Gastrocnemius medialis (tissue), 4 donors: ENCODE data around the gene PRKN. TPM values are rescaled to one million over a fixed set of nuclear protein-coding genes. Genes with fewer than 3 reads are reported as not detected.

Experiments
- ATAC-seq, 2 donors: fragments of 150-250 bp; one replicate each; pipeline ENCODE4 v1.9.1; 2016
- DNase-seq, 2 donors: peaks; one replicate each; pipeline ENCODE4 v3.0.0-alpha.2; 2019
- H3K27ac ChIP-seq, 4 donors: fragments of 200-600 bp; sonication (generic); 1 replicate in 1 of 4; 2 replicates in 3 of 4; pipeline ENCODE4 v1.5.1; 2016 to 2018; ENCODE audit warnings: mild to moderate bottlenecking in 2 of 4, moderate library complexity in 1 of 4
- H3K27me3 ChIP-seq, 3 donors: fragments of 200-600 bp; sonication (generic) in 2 of 3; 1 replicate in 1 of 3; 2 replicates in 2 of 3; pipeline versions ENCODE4 v1.5.1 to v1.6.0; 2016 to 2019; ENCODE audit warnings: mild to moderate bottlenecking in 1 of 3, moderate library complexity in 1 of 3
- H3K36me3 ChIP-seq, 2 donors: fragments of 200-600 bp; sonication (generic) in 1 of 2; one replicate each; pipeline ENCODE4 v1.5.1; 2017 to 2018
- H3K4me1 ChIP-seq, 2 donors: fragments of 200-600 bp; sonication (generic) in 1 of 2; one replicate each; pipeline ENCODE4 v1.5.1; 2016 to 2017; ENCODE audit warnings: mild to moderate bottlenecking in 2 of 2
- H3K4me3 ChIP-seq, 4 donors: fragments of 200-600 bp; sonication (generic) in 3 of 4; 1 replicate in 1 of 4; 2 replicates in 3 of 4; pipeline ENCODE4 v1.5.1; 2016 to 2019; ENCODE audit warnings: mild to moderate bottlenecking in 2 of 4
- H3K9me3 ChIP-seq, 3 donors: fragments of 200-600 bp; sonication (generic) in 2 of 3; 1 replicate in 1 of 3; 2 replicates in 2 of 3; pipeline ENCODE4 v1.5.1; 2016 to 2019
- CTCF ChIP-seq, 5 experiments: fragments of 450-650 bp in 3 of 5; fragments of 200-600 bp in 2 of 5; sonication (generic) in 2 of 5; IDR thresholded peaks in 4 of 5; conservative IDR thresholded peaks in 1 of 5; 1 replicate in 4 of 5; 2 replicates in 1 of 5; pipeline ENCODE4 v1.5.1; 2016 to 2019; ENCODE audit warnings: antibody characterized with exemption in 5 of 5, mild to moderate bottlenecking in 3 of 5, moderate library complexity in 3 of 5
- POLR2A ChIP-seq, 2 donors: fragments of 450-650 bp; IDR thresholded peaks; one replicate each; pipeline ENCODE4 v1.6.1; 2017; ENCODE audit warnings: antibody characterized with exemption in 2 of 2, mild to moderate bottlenecking in 2 of 2, moderate library complexity in 2 of 2
- in situ Hi-C, 4 donors: fragments of 200-750 bp; cut with MboI; loops; one replicate each; pipeline versions ENCODE4 v1.15.0 to v1.8.0; 2017; ENCODE audit warnings: low sequenced_read_pairs in 4 of 4
- intact Hi-C: fragments of 100-400 bp; cut with DNase I; formaldehyde crosslinking; loops from one replicate; pipeline ENCODE4 v1.15.1; 2023; ENCODE audit warnings: low total_unique reads
- total RNA-seq, 4 donors: library from RNA; depleted of rRNA; stranded (reverse); fragments of >200 nt; gene quantifications; one replicate each; pipeline versions ENCODE4 v1.1.0 to v1.2.3, GENCODE V29; 2016

PRKN gene
- total RNA-seq, 4 donors from 2014 or later = 8.4 to 21.6 (median 13.7) TPM

- DNase-seq (no peak), ATAC-seq (no peak)
- TF ChIP-seq POLR2A (IDR thresholded peaks at IDR 0.05) = no peak
- no peak for TF ChIP-seq CTCF (IDR thresholded peaks at IDR 0.05 in 4 of 5, conservative IDR thresholded peaks at IDR 0.05 in 1 of 5)
- Histone ChIP-seq H3K4me1 (no peaks in the 10 kb centered on the region), H3K27me3 (no peaks in the 10 kb centered on the region), H3K4me3 (no peak overlapping the region), H3K9me3 (no peaks in the 10 kb centered on the region), H3K27ac (no peak overlapping the region), H3K36me3 (no peaks in the 10 kb centered on the region)
- in situ Hi-C loops (no loop called here), intact Hi-C loops (no loop called here)
Observed at GRCh38 chr6:161545741-161546140, 1181.8 kb downstream of the PRKN start.

GRCh38 chr6:161544801-161545480, 1182.6 kb downstream of the PRKN start:
- H3K27ac ChIP-seq = no peak overlapping the region
- H3K4me1 ChIP-seq = no peaks in the 10 kb centered on the region
- H3K4me3 ChIP-seq = no peak overlapping the region
- in situ Hi-C loops (no loop called here), intact Hi-C loops (no loop called here)
- H3K36me3 ChIP-seq = no peaks in the 10 kb centered on the region
- no peak for DNase-seq
- TF ChIP-seq CTCF (IDR thresholded peaks at IDR 0.05 in 4 of 5, conservative IDR thresholded peaks at IDR 0.05 in 1 of 5) = no peak
- no peak for TF ChIP-seq POLR2A (IDR thresholded peaks at IDR 0.05)
- ATAC-seq = no peak
- H3K9me3 ChIP-seq = no peaks in the 10 kb centered on the region
- no peaks in the 10 kb centered on the region for H3K27me3 ChIP-seq

GRCh38 chr6:161543684-161544309, 1183.8 kb downstream of the PRKN start:
- Histone ChIP-seq H3K9me3 (no peaks in the 10 kb centered on the region), H3K4me1 (no peaks in the 10 kb centered on the region), H3K27ac (no peak overlapping the region), H3K4me3 (no peak overlapping the region), H3K27me3 (no peaks in the 10 kb centered on the region), H3K36me3 (no peaks in the 10 kb centered on the region)
- intact Hi-C loops (no loop called here), in situ Hi-C loops (no loop called here)
- no peak for TF ChIP-seq POLR2A (IDR thresholded peaks at IDR 0.05)
- TF ChIP-seq CTCF (IDR thresholded peaks at IDR 0.05 in 4 of 5, conservative IDR thresholded peaks at IDR 0.05 in 1 of 5) = no peak
- ATAC-seq (no peak), DNase-seq (no peak)

GRCh38 chr6:161542346-161542980, 1185.1 kb downstream of the PRKN start:
- Histone ChIP-seq H3K27me3 (no peaks in the 10 kb centered on the region), H3K4me1 (no peaks in the 10 kb centered on the region), H3K27ac (no peak overlapping the region), H3K4me3 (no peak overlapping the region), H3K9me3 (no peaks in the 10 kb centered on the region), H3K36me3 (no peaks in the 10 kb centered on the region)
- DNase-seq (no peak), ATAC-seq (no peak)
- TF ChIP-seq POLR2A (IDR thresholded peaks at IDR 0.05) = no peak
- no peak for TF ChIP-seq CTCF (IDR thresholded peaks at IDR 0.05 in 4 of 5, conservative IDR thresholded peaks at IDR 0.05 in 1 of 5)
- in situ Hi-C loops (no loop called here), intact Hi-C loops (no loop called here)
